ENCODE data around the gene C1QL1.

C1QL1 gene

GRCh38 chr17:44968225-44969143 is at the start of gene C1QL1:
Gene C1QL1 (minus strand): TSS chr17:44968303. CDS start chr17:44968048, 255 bp downstream.
- no peaks in the 10 kb centered on the region for H3K36me3 ChIP-seq (ENCODE audit: control insufficient read depth, insufficient read depth, low read length)
- peaks cover 72% of the 10 kb centered on the region for H3K27me3 ChIP-seq (ENCODE audit: control insufficient read depth, insufficient read depth, low read length)
- no peaks in the 10 kb centered on the region for H3K9me3 ChIP-seq (ENCODE audit: control insufficient read depth, low read length)
- H3K9ac ChIP-seq (ENCODE audit: low read length) = no peak within 1 kb of the TSS
- peaks cover 26% of the 10 kb centered on the region for H3K4me1 ChIP-seq (ENCODE audit: control insufficient read depth, insufficient read depth, low read length)
- H3K4me3 ChIP-seq (ENCODE audit: low read length) = peak within 1 kb of the TSS; percentile 31

GRCh38 chr17:45016823-45017222 is 48.7 kb upstream of the C1QL1 start:
- peaks cover 44% of the 10 kb centered on the region for H3K27me3 ChIP-seq (ENCODE audit: control insufficient read depth, insufficient read depth, low read length)

GRCh38 chr17:45016237-45016636 is 48.1 kb upstream of the C1QL1 start:
- H3K4me3 ChIP-seq (ENCODE audit: low read length) = no peak overlapping the region
- H3K27me3 ChIP-seq (ENCODE audit: control insufficient read depth, insufficient read depth, low read length) = peaks cover 39% of the 10 kb centered on the region
- H3K4me1 ChIP-seq (ENCODE audit: control insufficient read depth, insufficient read depth, low read length) = peaks cover 31% of the 10 kb centered on the region
- no peaks in the 10 kb centered on the region for H3K9me3 ChIP-seq (ENCODE audit: control insufficient read depth, low read length)
- no peak overlapping the region for H3K9ac ChIP-seq (ENCODE audit: low read length)
- H3K36me3 ChIP-seq (ENCODE audit: control insufficient read depth, insufficient read depth, low read length) = no peaks in the 10 kb centered on the region

More at GRCh38 chr17:45016823-45017222, 48.7 kb upstream of the C1QL1 start:
- H3K4me1 ChIP-seq (ENCODE audit: control insufficient read depth, insufficient read depth, low read length) = peaks cover 37% of the 10 kb centered on the region
- H3K9me3 ChIP-seq (ENCODE audit: control insufficient read depth, low read length) = no peaks in the 10 kb centered on the region
- no peaks in the 10 kb centered on the region for H3K36me3 ChIP-seq (ENCODE audit: control insufficient read depth, insufficient read depth, low read length)
- no peak overlapping the region for H3K9ac ChIP-seq (ENCODE audit: low read length)
- no peak overlapping the region for H3K4me3 ChIP-seq (ENCODE audit: low read length)

GRCh38 chr17:45013021-45013997 is 45.2 kb upstream of the C1QL1 start:
- peaks cover 7% of the 10 kb centered on the region for H3K4me1 ChIP-seq (ENCODE audit: control insufficient read depth, insufficient read depth, low read length)
- H3K27me3 ChIP-seq (ENCODE audit: control insufficient read depth, insufficient read depth, low read length) = peaks cover 11% of the 10 kb centered on the region
- no peak overlapping the region for H3K9ac ChIP-seq (ENCODE audit: low read length)
- H3K36me3 ChIP-seq (ENCODE audit: control insufficient read depth, insufficient read depth, low read length) = no peaks in the 10 kb centered on the region
- H3K4me3 ChIP-seq (ENCODE audit: low read length) = no peak overlapping the region
- no peaks in the 10 kb centered on the region for H3K9me3 ChIP-seq (ENCODE audit: control insufficient read depth, low read length)

- peaks cover 4% of the 10 kb centered on the region for H3K27me3 ChIP-seq (ENCODE audit: control insufficient read depth, insufficient read depth, low read length)
Measured at GRCh38 chr17:45011767-45012166, 43.7 kb upstream of the C1QL1 start.

GRCh38 chr17:45009676-45010467 is 41.8 kb upstream of the C1QL1 start:
- Histone ChIP-seq H3K36me3 (ENCODE audit: control insufficient read depth, insufficient read depth, low read length) (no peaks in the 10 kb centered on the region), H3K4me1 (ENCODE audit: control insufficient read depth, insufficient read depth, low read length) (no peaks in the 10 kb centered on the region), H3K9ac (ENCODE audit: low read length) (no peak overlapping the region), H3K9me3 (ENCODE audit: control insufficient read depth, low read length) (no peaks in the 10 kb centered on the region), H3K4me3 (ENCODE audit: low read length) (no peak overlapping the region), H3K27me3 (ENCODE audit: control insufficient read depth, insufficient read depth, low read length) (peaks cover 5% of the 10 kb centered on the region)

More at GRCh38 chr17:45011767-45012166, 43.7 kb upstream of the C1QL1 start:
- peaks cover 6% of the 10 kb centered on the region for H3K4me1 ChIP-seq (ENCODE audit: control insufficient read depth, insufficient read depth, low read length)
- no peak overlapping the region for H3K4me3 ChIP-seq (ENCODE audit: low read length)
- H3K9ac ChIP-seq (ENCODE audit: low read length) = no peak overlapping the region
- no peaks in the 10 kb centered on the region for H3K36me3 ChIP-seq (ENCODE audit: control insufficient read depth, insufficient read depth, low read length)
- H3K9me3 ChIP-seq (ENCODE audit: control insufficient read depth, low read length) = no peaks in the 10 kb centered on the region

- peaks cover 9% of the 10 kb centered on the region for H3K27me3 ChIP-seq (ENCODE audit: control insufficient read depth, insufficient read depth, low read length)
- no peak overlapping the region for H3K4me3 ChIP-seq (ENCODE audit: low read length)
- H3K9me3 ChIP-seq (ENCODE audit: control insufficient read depth, low read length) = no peaks in the 10 kb centered on the region
- H3K9ac ChIP-seq (ENCODE audit: low read length) = no peak overlapping the region
- H3K36me3 ChIP-seq (ENCODE audit: control insufficient read depth, insufficient read depth, low read length) = no peaks in the 10 kb centered on the region
- H3K4me1 ChIP-seq (ENCODE audit: control insufficient read depth, insufficient read depth, low read length) = no peaks in the 10 kb centered on the region
Measured at GRCh38 chr17:45008216-45008615, 40.1 kb upstream of the C1QL1 start.

- Histone ChIP-seq H3K4me3 (ENCODE audit: low read length) (no peak overlapping the region), H3K27me3 (ENCODE audit: control insufficient read depth, insufficient read depth, low read length) (peaks cover 9% of the 10 kb centered on the region), H3K9ac (ENCODE audit: low read length) (no peak overlapping the region), H3K4me1 (ENCODE audit: control insufficient read depth, insufficient read depth, low read length) (no peaks in the 10 kb centered on the region), H3K36me3 (ENCODE audit: control insufficient read depth, insufficient read depth, low read length) (no peaks in the 10 kb centered on the region), H3K9me3 (ENCODE audit: control insufficient read depth, low read length) (no peaks in the 10 kb centered on the region)
Measured at GRCh38 chr17:45006927-45007461, 38.9 kb upstream of the C1QL1 start.

GRCh38 chr17:45005700-45006099 is 37.6 kb upstream of the C1QL1 start:
- H3K4me1 ChIP-seq (ENCODE audit: control insufficient read depth, insufficient read depth, low read length) = no peaks in the 10 kb centered on the region
- no peak overlapping the region for H3K4me3 ChIP-seq (ENCODE audit: low read length)
- H3K9me3 ChIP-seq (ENCODE audit: control insufficient read depth, low read length) = no peaks in the 10 kb centered on the region
- H3K27me3 ChIP-seq (ENCODE audit: control insufficient read depth, insufficient read depth, low read length) = peaks cover 9% of the 10 kb centered on the region
- no peaks in the 10 kb centered on the region for H3K36me3 ChIP-seq (ENCODE audit: control insufficient read depth, insufficient read depth, low read length)
- no peak overlapping the region for H3K9ac ChIP-seq (ENCODE audit: low read length)

GRCh38 chr17:45004388-45004787 is 36.3 kb upstream of the C1QL1 start:
- no peak overlapping the region for H3K4me3 ChIP-seq (ENCODE audit: low read length)
- no peak overlapping the region for H3K9ac ChIP-seq (ENCODE audit: low read length)
- H3K9me3 ChIP-seq (ENCODE audit: control insufficient read depth, low read length) = no peaks in the 10 kb centered on the region
- H3K36me3 ChIP-seq (ENCODE audit: control insufficient read depth, insufficient read depth, low read length) = no peaks in the 10 kb centered on the region
- no peaks in the 10 kb centered on the region for H3K4me1 ChIP-seq (ENCODE audit: control insufficient read depth, insufficient read depth, low read length)
- H3K27me3 ChIP-seq (ENCODE audit: control insufficient read depth, insufficient read depth, low read length) = peaks cover 9% of the 10 kb centered on the region

- Histone ChIP-seq H3K9ac (ENCODE audit: low read length) (no peak overlapping the region), H3K9me3 (ENCODE audit: control insufficient read depth, low read length) (no peaks in the 10 kb centered on the region), H3K36me3 (ENCODE audit: control insufficient read depth, insufficient read depth, low read length) (no peaks in the 10 kb centered on the region), H3K4me1 (ENCODE audit: control insufficient read depth, insufficient read depth, low read length) (no peaks in the 10 kb centered on the region), H3K4me3 (ENCODE audit: low read length) (no peak overlapping the region), H3K27me3 (ENCODE audit: control insufficient read depth, insufficient read depth, low read length) (peaks cover 9% of the 10 kb centered on the region)
Measured at GRCh38 chr17:45003877-45004276, 35.8 kb upstream of the C1QL1 start.
